ENCODE data around the gene LENEP.
A peak's percentile ranks its signal among the peaks of the same experiment; 100 is the strongest.

Gene LENEP

DNA sequence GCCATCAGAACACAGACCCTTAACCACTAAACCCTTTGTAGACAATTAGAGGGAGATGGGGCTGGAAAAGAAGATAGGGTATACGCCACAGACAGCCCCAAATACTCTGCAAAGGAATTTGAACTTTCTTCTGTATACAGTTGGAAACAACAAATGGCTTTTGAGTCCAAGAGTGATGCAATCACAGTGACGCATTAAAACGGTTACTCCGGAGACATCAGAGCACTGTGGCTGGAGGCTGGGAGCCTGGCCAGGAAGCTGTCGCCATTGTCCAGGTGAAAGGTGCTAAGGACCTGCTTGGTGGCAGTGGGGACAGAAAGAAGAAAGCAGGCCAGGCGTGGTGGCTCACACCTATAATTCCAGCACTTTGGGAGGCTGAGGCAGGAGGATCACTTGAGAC, 6.1 kb upstream of the LENEP start:
- H3K4me3 ChIP-seq (ENCODE audit: low read depth, low read length) = no peak overlapping the region
- TF ChIP-seq CTCF (conservative IDR thresholded peaks at IDR 0.05; ENCODE audit: low read depth, low read length) = no peak
- no peak for DNase-seq (ENCODE audit: low read depth)

DNA sequence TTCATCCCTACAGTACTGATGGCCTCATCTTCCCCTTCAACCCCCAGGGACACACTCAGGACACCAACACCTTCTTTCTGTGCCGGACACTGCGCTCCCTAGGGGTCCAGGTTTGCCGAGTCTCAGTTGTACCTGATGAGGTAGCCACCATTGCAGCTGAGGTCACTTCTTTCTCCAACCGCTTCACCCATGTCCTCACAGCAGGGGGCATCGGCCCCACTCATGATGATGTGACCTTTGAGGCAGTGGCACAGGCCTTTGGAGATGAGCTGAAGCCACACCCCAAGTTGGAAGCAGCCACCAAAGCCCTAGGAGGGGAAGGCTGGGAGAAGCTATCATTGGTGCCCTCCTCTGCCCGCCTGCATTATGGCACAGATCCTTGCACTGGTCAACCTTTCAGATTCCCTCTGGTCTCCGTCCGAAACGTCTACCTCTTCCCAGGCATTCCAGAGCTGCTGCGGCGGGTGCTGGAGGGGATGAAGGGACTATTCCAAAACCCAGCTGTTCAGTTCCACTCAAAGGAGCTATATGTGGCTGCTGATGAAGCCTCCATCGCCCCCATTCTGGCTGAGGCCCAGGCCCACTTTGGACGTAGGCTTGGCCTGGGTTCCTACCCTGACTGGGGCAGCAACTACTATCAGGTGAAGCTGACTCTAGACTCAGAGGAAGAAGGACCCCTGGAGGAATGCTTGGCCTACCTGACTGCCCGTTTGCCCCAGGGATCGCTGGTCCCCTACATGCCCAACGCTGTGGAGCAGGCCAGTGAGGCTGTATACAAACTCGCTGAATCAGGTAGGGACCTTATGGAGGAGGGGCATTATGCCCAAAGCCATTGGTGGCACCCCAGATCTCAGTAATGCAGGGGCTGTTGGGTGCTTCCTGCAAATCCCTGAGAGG, 5.1 kb upstream of the LENEP start:
- no peak overlapping the region for H3K4me3 ChIP-seq (ENCODE audit: low read depth, low read length)
- no peak for DNase-seq (ENCODE audit: low read depth)
- TF ChIP-seq CTCF (conservative IDR thresholded peaks at IDR 0.05; ENCODE audit: low read depth, low read length) = no peak

DNA sequence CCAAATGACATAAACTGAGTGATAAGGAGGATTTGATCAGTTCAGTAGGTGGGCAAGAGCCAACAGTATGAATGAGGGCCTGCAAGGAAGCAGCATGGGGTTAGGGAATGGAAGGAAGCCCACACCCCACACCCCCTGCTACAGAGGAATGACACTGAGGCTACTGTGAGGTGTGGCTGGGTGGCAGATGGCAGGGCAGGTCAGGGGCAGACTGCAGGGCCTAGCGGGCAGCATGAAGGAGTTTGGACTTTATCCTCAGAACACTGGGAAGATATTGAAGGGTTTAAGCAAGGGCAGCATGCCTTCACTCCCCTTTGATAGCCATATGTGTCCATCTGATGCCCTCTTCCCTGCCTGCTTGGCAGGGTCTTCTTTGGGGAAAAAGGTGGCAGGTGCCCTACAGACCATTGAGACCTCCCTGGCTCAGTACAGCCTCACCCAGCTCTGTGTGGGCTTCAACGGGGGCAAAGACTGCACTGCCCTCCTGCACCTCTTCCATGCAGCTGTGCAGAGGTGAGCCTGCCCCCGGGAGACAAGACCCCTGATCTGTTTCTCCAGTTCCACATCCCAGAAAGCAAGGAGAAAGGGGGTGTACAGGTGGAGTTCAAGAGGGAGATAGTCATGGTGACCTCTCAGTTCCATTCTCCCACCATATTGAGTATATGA, 4.1 kb upstream of the LENEP start:
- no peak for TF ChIP-seq CTCF (conservative IDR thresholded peaks at IDR 0.05; ENCODE audit: low read depth, low read length)
- H3K4me3 ChIP-seq (ENCODE audit: low read depth, low read length) = no peak overlapping the region
- DNase-seq (ENCODE audit: low read depth) = no peak

DNA sequence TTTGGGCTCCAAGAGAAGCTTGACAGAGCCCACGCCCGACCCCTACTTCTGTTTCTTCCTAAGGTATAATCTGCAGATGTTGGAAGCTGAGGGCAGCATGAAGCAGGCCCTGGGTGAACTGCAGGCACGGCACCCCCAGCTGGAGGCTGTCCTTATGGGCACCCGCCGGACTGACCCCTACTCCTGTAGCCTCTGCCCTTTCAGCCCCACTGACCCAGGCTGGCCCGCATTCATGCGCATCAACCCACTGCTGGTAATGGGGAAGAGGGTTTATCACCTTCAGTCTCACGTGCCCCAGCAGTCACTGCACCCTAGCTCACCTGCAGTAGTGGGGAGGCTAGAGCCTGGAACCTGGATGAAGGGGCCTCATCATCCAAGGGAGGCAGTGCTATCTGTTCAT, 3.1 kb upstream of the LENEP start:
- no peak overlapping the region for H3K4me3 ChIP-seq (ENCODE audit: low read depth, low read length)
- no peak for TF ChIP-seq CTCF (conservative IDR thresholded peaks at IDR 0.05; ENCODE audit: low read depth, low read length)
- DNase-seq (ENCODE audit: low read depth) = no peak

- peak; percentile 34 for TF ChIP-seq CTCF (conservative IDR thresholded peaks at IDR 0.05; ENCODE audit: low read depth, low read length)
- no peak overlapping the region for H3K4me3 ChIP-seq (ENCODE audit: low read depth, low read length)
- peak; percentile 50 for DNase-seq (ENCODE audit: low read depth)
Measured at GRCh38 chr1:154992721-154993571, 440 bp upstream of the LENEP start.

- no peak overlapping the region for H3K4me3 ChIP-seq (ENCODE audit: low read depth, low read length)
- DNase-seq (ENCODE audit: low read depth) = no peak
- TF ChIP-seq CTCF (conservative IDR thresholded peaks at IDR 0.05; ENCODE audit: low read depth, low read length) = no peak
Measured at GRCh38 chr1:154994269-154994587, 842 bp downstream of the LENEP start.

All from choroid plexus epithelial cell (primary cell).